ENCODE measurements around the gene YPEL1.
"Not testable (repeated sequence)": the region's sequence is repeated elsewhere in the genome, so short reads cannot be mapped to it uniquely, and the experiment has no call there.

The YPEL1 gene

GRCh38 chr22:21753374-21754111, 17.9 kb upstream of the YPEL1 start:
- DNase-seq: no peak

GRCh38 chr22:21752276-21752675, 16.7 kb upstream of the YPEL1 start:
- DNase-seq: no peak

- no peak for DNase-seq
These were observed 10.4 kb upstream of the YPEL1 start for GRCh38 chr22:21745948-21746347.

GRCh38 chr22:21744917-21745316, 9.3 kb upstream of the YPEL1 start:
- DNase-seq: not testable (repeated sequence)

GRCh38 chr22:21741790-21742189, 6.2 kb upstream of the YPEL1 start:
- no peak for DNase-seq

GRCh38 chr22:21741059-21741458, 5.5 kb upstream of the YPEL1 start:
- no peak for DNase-seq

- DNase-seq: no peak
These were observed 4.3 kb upstream of the YPEL1 start for GRCh38 chr22:21739828-21740377.

- DNase-seq: no peak
These were observed 3.4 kb upstream of the YPEL1 start for GRCh38 chr22:21738966-21739365.

- no peak for DNase-seq
These were observed 2.5 kb upstream of the YPEL1 start for GRCh38 chr22:21738081-21738480.

GRCh38 chr22:21736948-21737347, 1.4 kb upstream of the YPEL1 start:
- DNase-seq: no peak

- DNase-seq: no peak
These were observed 569 bp upstream of the YPEL1 start for GRCh38 chr22:21736084-21736642.

GRCh38 chr22:21734540-21735199, 924 bp downstream of the YPEL1 start:
- DNase-seq: peak; percentile 36

- no peak for DNase-seq
These were observed 4.1 kb downstream of the YPEL1 start for GRCh38 chr22:21731503-21731902.

- no peak for DNase-seq
These were observed 4.9 kb downstream of the YPEL1 start for GRCh38 chr22:21730535-21731308.

- DNase-seq: not testable (repeated sequence)
These were observed 6.4 kb downstream of the YPEL1 start for GRCh38 chr22:21729184-21729583.

- no peak for DNase-seq
These were observed 7.3 kb downstream of the YPEL1 start for GRCh38 chr22:21728270-21728669.

- DNase-seq: no peak
These were observed 7.8 kb downstream of the YPEL1 start for GRCh38 chr22:21727768-21728167.

- DNase-seq: no peak
These were observed 8.4 kb downstream of the YPEL1 start for GRCh38 chr22:21727159-21727558.

- DNase-seq: peak; percentile 84
These were observed 8.9 kb downstream of the YPEL1 start for GRCh38 chr22:21726650-21727049.

GRCh38 chr22:21725956-21726649, 9.5 kb downstream of the YPEL1 start:
- DNase-seq: no peak

- DNase-seq: not testable (repeated sequence)
These were observed 11.1 kb downstream of the YPEL1 start for GRCh38 chr22:21724496-21724895.

- not testable (repeated sequence) for DNase-seq
These were observed 14.3 kb downstream of the YPEL1 start for GRCh38 chr22:21721195-21721852.

All from NCI-H82 (cell line).